Central memory CD8-positive, alpha-beta T cell (primary cell): ENCODE data around the gene SPRED2.

Experiments
- ATAC-seq: fragments of 150-1000 bp; cut with Tn5 transposase; replicated peaks from 2 replicates; pipeline ENCODE4 v1.10.0; 2022; ENCODE audit warnings: mild to moderate bottlenecking, moderate FRiP score, moderate number of reproducible peaks; ENCODE audit not compliant: poor library complexity, severe bottlenecking; ENCODE audit errors: extremely low read depth
- DNase-seq, 2 donors: peaks; one replicate each; pipeline ENCODE4 v3.0.0; 2021; ENCODE audit warnings: low spot score in 2 of 2
- H3K27ac Mint-ChIP-seq: one replicate; pipeline ENCODE4 v1.8.0; 2022; ENCODE audit warnings: low read depth, mild to moderate bottlenecking, moderate library complexity, mixed read lengths
- H3K27me3 Mint-ChIP-seq: one replicate; pipeline ENCODE4 v1.8.0; 2022; ENCODE audit warnings: mixed read lengths
- H3K36me3 Mint-ChIP-seq: one replicate; pipeline ENCODE4 v1.8.0; 2022; ENCODE audit warnings: mild to moderate bottlenecking, moderate library complexity, mixed read lengths; ENCODE audit not compliant: insufficient read depth
- H3K4me1 Mint-ChIP-seq: one replicate; pipeline ENCODE4 v1.8.0; 2022; ENCODE audit warnings: mixed read lengths
- H3K4me3 Mint-ChIP-seq: one replicate; pipeline ENCODE4 v1.8.0; 2022; ENCODE audit warnings: mild to moderate bottlenecking, moderate library complexity, mixed read lengths
- H3K9me3 Mint-ChIP-seq: one replicate; pipeline ENCODE4 v1.8.0; 2022; ENCODE audit warnings: mixed read lengths

Gene SPRED2

DNA sequence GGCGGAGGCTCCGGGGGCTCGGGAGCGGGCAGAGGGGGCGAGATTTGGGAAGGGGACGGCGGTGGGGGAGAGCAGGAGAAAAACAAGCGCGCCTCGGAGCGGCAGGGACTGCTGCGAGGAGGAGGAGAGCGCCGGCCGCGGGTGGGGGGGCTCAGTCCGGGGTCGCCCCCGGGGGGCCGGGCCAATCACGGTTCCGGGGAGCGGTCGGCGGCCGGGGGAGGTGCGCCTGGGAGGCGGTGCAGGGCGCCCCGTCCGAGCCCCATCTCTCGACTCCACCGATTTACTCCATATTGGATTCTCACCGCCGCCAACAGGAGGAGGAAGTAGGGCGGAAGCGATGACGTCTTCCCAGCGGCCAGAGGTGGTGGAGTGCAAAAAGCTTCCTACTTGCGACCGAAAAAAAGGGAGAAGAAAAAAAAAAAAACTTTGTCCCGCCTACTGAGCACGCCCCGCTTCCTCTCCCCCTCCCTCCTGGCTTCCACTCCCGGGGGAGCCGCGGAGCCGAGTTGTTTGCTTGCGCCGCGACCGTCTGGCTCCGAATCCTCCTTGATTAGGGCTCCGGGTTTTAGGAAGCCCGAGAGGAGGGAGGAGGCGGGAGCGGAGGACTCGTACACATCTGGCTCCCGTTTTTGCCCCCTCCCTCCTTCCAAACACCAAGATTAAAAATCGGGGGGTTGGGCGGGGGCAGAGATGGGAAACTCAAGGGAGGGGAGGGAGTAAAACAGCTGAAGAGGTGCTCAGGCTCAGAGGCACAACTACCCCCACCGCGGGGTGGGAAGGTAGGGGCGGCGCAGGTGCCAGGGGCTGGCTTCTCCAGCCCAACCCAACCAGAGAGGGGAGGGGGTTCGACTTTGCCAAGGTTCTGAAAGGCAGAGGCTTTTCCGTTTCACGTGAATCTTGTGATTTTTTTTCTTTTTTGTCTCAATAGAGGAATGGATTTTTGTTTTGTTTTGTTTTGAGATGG is at the start of gene SPRED2:
SPRED2 (minus strand) TSS at position 373 of the 964 bp plus-strand sequence. CDS start 612 bp downstream, outside the sequence.
- Mint-ChIP-seq H3K27me3 (peaks cover 33% of the 10 kb centered on the region), H3K36me3 (peaks cover 5% of the 10 kb centered on the region), H3K4me3 (peak within 1 kb of the TSS; percentile 92), H3K4me1 (peaks cover 33% of the 10 kb centered on the region), H3K9me3 (no peaks in the 10 kb centered on the region), H3K27ac (peak within 1 kb of the TSS; percentile 90)
- ATAC-seq (peak; percentile 33), DNase-seq (peak; percentile 38 to 41)

DNA sequence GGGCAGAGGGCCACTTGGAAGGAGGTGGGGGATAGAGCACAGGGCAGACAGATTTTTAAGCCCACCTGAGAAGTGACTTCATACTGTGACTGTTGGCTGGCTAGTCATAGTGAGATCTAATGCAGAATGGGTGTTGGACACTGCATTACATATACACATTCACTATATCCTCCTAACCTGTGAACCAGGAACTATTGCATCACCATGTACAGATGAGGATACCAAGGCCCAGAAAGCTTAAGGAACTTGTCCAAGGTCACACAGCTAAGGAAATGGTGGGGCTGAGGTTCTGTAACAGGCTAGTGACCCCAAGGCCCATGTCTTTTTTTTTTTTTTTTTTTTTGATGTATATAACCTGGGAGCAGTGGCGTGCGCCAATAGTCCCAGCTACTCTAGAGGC is 49.6 kb upstream of the SPRED2 start:
- ATAC-seq: no peak

DNA sequence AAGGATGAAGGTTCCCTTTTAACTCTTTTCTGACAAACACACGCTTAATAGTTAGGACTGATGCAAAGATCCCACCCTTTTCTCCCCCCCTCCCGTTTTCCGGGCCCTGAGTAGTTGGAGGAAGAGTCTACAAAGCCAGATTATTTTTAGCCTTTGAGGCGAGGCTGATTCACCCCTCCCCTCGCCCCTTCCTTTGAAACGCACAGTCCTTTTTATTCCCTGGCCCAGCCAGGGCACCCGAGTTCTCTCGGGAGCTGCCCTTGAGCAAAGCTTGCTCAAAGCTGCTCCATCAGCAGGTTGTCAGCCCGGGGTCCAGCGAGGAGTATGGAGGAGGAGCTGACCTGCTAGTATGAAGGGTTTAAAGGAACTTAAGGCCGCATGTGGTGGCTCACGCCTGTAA is 47.1 kb upstream of the SPRED2 start:
- DNase-seq: no peak
- Mint-ChIP-seq H3K36me3 (no peaks in the 10 kb centered on the region), H3K27ac (no peak overlapping the region), H3K4me1 (no peaks in the 10 kb centered on the region), H3K27me3 (peaks cover 29% of the 10 kb centered on the region), H3K9me3 (peaks cover 6% of the 10 kb centered on the region), H3K4me3 (no peak overlapping the region)
- ATAC-seq: no peak

More for the DNA sequence above, 49.6 kb upstream of the SPRED2 start:
- H3K4me3 Mint-ChIP-seq: no peak overlapping the region
- H3K27me3 Mint-ChIP-seq: peaks cover 31% of the 10 kb centered on the region
- H3K27ac Mint-ChIP-seq: no peak overlapping the region
- no peaks in the 10 kb centered on the region for H3K9me3 Mint-ChIP-seq
- DNase-seq: no peak
- H3K4me1 Mint-ChIP-seq: no peaks in the 10 kb centered on the region
- peaks cover 1% of the 10 kb centered on the region for H3K36me3 Mint-ChIP-seq

DNA sequence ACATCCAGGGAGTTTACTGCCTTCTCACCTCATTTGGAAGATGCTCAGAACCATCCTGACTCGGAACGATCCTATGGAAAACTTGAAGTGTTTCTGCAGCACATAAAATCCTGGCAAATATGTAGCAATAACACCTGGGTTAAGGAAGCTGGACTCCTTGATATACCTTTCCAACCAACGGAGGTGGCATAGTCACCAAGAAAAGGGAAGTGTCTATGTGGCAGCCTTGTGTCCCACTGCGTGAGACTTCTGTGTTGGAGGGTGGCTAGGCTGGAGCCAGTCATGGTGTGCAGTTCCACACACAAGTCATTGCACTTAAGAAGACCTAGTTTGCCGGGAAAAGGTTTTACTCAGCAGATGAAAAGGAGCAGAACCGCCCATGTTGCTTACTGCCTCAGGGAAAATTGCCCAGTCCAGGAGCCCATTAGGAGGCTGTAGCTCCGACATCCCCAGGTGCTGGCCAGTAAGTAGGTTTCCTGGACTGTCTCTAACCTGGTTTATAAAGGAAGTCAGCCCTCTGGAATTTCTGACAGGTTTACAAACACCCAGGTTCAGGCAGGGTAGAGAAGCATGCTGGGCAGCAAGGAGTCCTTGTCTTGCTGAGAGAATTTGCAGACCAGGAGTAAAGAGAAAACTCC is 46.2 kb upstream of the SPRED2 start:
- H3K27ac Mint-ChIP-seq: no peak overlapping the region
- H3K4me1 Mint-ChIP-seq: no peaks in the 10 kb centered on the region
- no peak overlapping the region for H3K4me3 Mint-ChIP-seq
- H3K36me3 Mint-ChIP-seq: no peaks in the 10 kb centered on the region
- DNase-seq (no peak), ATAC-seq (no peak)
- H3K9me3 Mint-ChIP-seq: peaks cover 11% of the 10 kb centered on the region
- H3K27me3 Mint-ChIP-seq: peaks cover 21% of the 10 kb centered on the region

GRCh38 chr2:65477590-65477989 is 45.2 kb upstream of the SPRED2 start:
- H3K27me3 Mint-ChIP-seq: peaks cover 11% of the 10 kb centered on the region
- DNase-seq (no peak), ATAC-seq (no peak)
- H3K27ac Mint-ChIP-seq: no peak overlapping the region
- no peak overlapping the region for H3K4me3 Mint-ChIP-seq
- no peaks in the 10 kb centered on the region for H3K36me3 Mint-ChIP-seq
- peaks cover 11% of the 10 kb centered on the region for H3K9me3 Mint-ChIP-seq
- H3K4me1 Mint-ChIP-seq: no peaks in the 10 kb centered on the region

DNA sequence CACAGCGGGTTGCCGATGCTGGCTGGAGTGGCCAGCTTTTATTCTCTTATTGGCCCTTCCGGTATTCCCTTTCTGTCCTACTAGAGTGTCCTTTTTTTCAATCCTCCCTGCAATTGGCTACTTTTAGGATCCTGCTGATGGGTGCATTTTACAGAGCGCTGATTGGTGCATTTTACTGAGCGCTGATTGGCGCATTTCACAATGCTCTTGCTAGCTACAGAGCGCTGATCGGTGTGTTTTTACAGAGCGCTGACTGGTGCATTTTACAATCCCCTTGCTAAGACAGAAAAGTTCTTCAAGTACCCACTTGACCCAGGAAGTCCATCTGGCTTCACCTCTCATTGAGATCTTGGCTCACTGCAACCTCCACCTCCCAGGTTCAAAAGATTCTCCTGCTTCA is 44.4 kb upstream of the SPRED2 start:
- Mint-ChIP-seq H3K27me3 (peaks cover 8% of the 10 kb centered on the region), H3K4me3 (no peak overlapping the region), H3K27ac (no peak overlapping the region), H3K9me3 (peaks cover 11% of the 10 kb centered on the region), H3K4me1 (no peaks in the 10 kb centered on the region), H3K36me3 (no peaks in the 10 kb centered on the region)
- DNase-seq (no peak), ATAC-seq (no peak)

DNA sequence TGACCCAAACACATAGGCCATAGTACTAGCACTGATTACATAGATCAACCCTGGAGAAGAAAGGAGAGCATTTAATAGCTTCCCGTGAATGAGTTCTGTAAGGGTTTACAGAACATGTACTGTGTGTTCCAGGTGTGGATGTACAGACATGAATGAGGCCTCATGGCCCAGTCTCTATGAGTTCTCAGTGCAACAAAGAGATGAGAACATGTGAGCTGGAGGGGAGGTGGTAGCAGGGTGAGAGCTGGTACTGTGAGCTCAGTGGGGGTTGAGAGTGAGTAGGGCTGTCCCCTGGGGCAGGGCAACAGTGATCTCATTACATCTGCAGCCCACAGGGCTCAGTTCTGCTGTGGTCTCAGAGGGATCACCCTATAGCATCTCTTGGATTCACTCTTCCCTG is 42.6 kb upstream of the SPRED2 start:
- Mint-ChIP-seq H3K27me3 (peaks cover 8% of the 10 kb centered on the region), H3K9me3 (peaks cover 11% of the 10 kb centered on the region), H3K4me1 (no peaks in the 10 kb centered on the region), H3K4me3 (no peak overlapping the region), H3K36me3 (no peaks in the 10 kb centered on the region), H3K27ac (no peak overlapping the region)
- no peak for DNase-seq
- no peak for ATAC-seq

DNA sequence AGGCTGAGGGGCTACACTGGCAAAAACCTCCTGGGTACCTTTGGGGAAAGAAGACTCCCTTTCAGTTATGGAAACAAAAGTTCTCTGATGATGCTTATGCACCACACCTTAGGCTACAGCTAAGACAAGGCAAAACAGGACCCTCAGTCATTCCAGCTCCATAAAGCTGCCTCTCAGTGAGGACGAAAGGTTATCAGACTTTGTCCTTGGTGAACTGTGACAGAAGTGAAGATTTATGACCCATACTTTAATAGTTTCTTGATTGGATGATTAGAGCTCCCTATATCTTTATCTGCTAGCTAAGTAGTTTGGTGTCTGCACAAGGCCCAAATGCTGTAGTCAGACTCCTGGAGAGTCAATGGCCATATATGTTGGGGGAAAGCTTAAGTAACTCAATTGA is 40.6 kb upstream of the SPRED2 start:
- peaks cover 11% of the 10 kb centered on the region for H3K9me3 Mint-ChIP-seq
- H3K4me3 Mint-ChIP-seq: no peak overlapping the region
- no peaks in the 10 kb centered on the region for H3K4me1 Mint-ChIP-seq
- DNase-seq (no peak), ATAC-seq (no peak)
- H3K27me3 Mint-ChIP-seq: no peaks in the 10 kb centered on the region
- H3K36me3 Mint-ChIP-seq: no peaks in the 10 kb centered on the region
- H3K27ac Mint-ChIP-seq: no peak overlapping the region

DNA sequence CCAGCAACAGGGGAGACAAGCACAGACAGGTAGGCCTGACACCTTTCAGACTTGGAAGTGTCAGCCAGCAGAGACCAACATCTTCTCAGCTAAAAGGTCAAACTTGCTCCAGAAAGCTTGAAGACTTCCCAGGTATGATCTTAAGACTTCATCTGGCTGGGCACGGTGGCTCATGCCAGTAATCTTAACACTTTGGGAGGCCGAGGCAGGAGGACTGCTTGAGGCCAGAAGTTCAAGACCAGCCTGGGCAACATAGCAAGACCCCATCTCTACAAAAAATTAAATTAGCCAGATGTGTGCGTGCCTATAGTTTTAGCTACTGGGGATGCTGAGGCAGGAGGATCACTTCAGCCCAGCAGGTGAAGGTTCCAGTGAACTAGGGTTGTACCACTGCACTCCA is 39.0 kb upstream of the SPRED2 start:
- H3K27me3 Mint-ChIP-seq: no peaks in the 10 kb centered on the region
- no peak overlapping the region for H3K4me3 Mint-ChIP-seq
- ATAC-seq (no peak), DNase-seq (no peak)
- H3K9me3 Mint-ChIP-seq: peaks cover 11% of the 10 kb centered on the region
- H3K36me3 Mint-ChIP-seq: no peaks in the 10 kb centered on the region
- no peaks in the 10 kb centered on the region for H3K4me1 Mint-ChIP-seq
- H3K27ac Mint-ChIP-seq: no peak overlapping the region

DNA sequence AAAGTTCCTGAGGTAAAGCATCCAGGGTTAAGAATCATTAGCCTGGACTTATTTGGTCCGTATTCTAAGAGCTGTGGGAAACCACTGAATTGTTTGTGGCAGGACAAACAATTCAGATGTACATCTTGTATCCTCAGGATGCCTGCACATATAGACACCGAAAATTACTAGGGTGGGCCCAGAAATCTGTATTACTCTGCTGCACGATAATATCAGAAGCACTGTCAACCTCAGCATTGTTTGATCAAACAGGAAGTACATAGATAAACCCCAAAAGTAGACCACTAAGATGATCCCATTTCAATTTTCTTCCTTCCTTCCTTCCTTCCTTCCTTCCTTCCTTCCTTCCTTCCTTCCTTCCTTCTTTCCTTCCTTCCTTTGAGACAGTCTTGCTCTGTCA is 34.2 kb upstream of the SPRED2 start:
- Mint-ChIP-seq H3K36me3 (no peaks in the 10 kb centered on the region), H3K4me1 (no peaks in the 10 kb centered on the region), H3K9me3 (peaks cover 6% of the 10 kb centered on the region), H3K27me3 (peaks cover 18% of the 10 kb centered on the region), H3K4me3 (no peak overlapping the region), H3K27ac (no peak overlapping the region)
- ATAC-seq (no peak), DNase-seq (no peak)

DNA sequence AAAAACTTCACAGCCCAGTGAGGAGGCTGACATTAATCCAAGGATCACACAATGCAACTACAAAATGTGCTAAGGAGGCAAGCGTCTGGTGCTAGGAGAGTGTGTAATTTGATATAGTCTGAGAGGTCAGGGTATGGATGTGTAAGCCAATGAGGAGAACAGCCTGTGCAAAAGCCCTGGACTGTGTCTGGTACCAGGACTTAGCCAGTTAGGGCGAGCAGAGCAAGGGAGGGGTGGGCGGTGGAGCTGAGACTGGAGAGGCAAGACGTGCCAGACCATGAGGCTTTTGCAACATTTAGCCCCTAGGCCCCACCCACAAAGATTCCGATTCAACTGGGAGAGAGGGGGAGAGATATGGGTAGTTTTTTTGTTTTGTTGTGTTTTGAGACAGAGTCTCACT is 33.5 kb upstream of the SPRED2 start:
- ATAC-seq: no peak
- peaks cover 25% of the 10 kb centered on the region for H3K27me3 Mint-ChIP-seq
- H3K4me3 Mint-ChIP-seq: no peak overlapping the region
- H3K4me1 Mint-ChIP-seq: no peaks in the 10 kb centered on the region
- no peak overlapping the region for H3K27ac Mint-ChIP-seq
- no peak for DNase-seq
- peaks cover 6% of the 10 kb centered on the region for H3K9me3 Mint-ChIP-seq
- H3K36me3 Mint-ChIP-seq: no peaks in the 10 kb centered on the region

GRCh38 chr2:65465124-65465523 is 32.7 kb upstream of the SPRED2 start:
- peaks cover 6% of the 10 kb centered on the region for H3K9me3 Mint-ChIP-seq
- H3K27me3 Mint-ChIP-seq: peaks cover 29% of the 10 kb centered on the region
- ATAC-seq: no peak
- no peak overlapping the region for H3K27ac Mint-ChIP-seq
- DNase-seq: no peak
- no peaks in the 10 kb centered on the region for H3K4me1 Mint-ChIP-seq
- H3K4me3 Mint-ChIP-seq: no peak overlapping the region
- H3K36me3 Mint-ChIP-seq: no peaks in the 10 kb centered on the region

DNA sequence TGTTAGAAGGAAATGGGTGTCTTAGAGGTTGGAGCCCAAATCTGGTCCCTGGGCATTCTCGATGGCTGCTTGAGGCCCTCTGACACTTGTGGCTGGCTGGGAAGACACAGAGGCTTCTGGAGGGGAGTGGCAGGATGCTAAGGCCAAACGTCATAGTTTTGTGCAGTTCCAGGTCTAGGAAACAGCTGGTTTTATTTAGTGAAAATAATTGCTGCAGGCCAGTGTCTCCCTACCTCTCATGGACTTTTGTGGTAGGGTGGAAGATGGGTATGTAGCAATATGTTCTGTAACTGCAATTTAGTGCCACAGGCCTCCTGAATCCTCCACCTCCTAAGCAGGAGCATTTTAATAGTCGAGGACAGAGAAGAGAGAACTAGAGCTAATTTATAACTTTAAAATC is 32.2 kb upstream of the SPRED2 start:
- DNase-seq (no peak), ATAC-seq (no peak)
- H3K27ac Mint-ChIP-seq: no peak overlapping the region
- H3K36me3 Mint-ChIP-seq: no peaks in the 10 kb centered on the region
- no peaks in the 10 kb centered on the region for H3K4me1 Mint-ChIP-seq
- H3K27me3 Mint-ChIP-seq: peaks cover 34% of the 10 kb centered on the region
- peaks cover 6% of the 10 kb centered on the region for H3K9me3 Mint-ChIP-seq
- no peak overlapping the region for H3K4me3 Mint-ChIP-seq
